Right ventricle myocardium inferior (tissue), 1 donor: ENCODE data around the gene DPP10. TPM values are rescaled to one million over a fixed set of nuclear protein-coding genes. Genes with fewer than 3 reads are reported as not detected.
"Not testable (repeated sequence)": the region's sequence is repeated elsewhere in the genome, so short reads cannot be mapped to it uniquely, and the experiment has no call there.

Experiments used
- ATAC-seq: fragments of 200-7000 bp; cut with Tn5 transposase; one replicate; pipeline ENCODE4 v1.9.1; 2020; ENCODE audit warnings: mild to moderate bottlenecking, moderate library complexity
- DNase-seq: peaks from one replicate; pipeline ENCODE4 v3.0.0; 2021; ENCODE audit errors: missing footprints
- intact Hi-C: fragments of 100-400 bp; cut with DNase I; formaldehyde crosslinking; loops from one replicate; pipeline ENCODE4 v1.11.0; 2022
- total RNA-seq: library from RNA; stranded (reverse); fragmentation: NEBNext Ultra II Directional; extraction: Animal tissue kit (Norgen Biotek cat#: 25700); gene quantifications from one replicate; pipeline ENCODE4 v1.2.1, GENCODE V29; 2021
- donor health status: DM: no; HTN: yes; CAD: no; lungs with severe emphysema.

The DPP10 gene
- total RNA-seq, 1 donor from 2014 or later = 0.05 TPM

DNA sequence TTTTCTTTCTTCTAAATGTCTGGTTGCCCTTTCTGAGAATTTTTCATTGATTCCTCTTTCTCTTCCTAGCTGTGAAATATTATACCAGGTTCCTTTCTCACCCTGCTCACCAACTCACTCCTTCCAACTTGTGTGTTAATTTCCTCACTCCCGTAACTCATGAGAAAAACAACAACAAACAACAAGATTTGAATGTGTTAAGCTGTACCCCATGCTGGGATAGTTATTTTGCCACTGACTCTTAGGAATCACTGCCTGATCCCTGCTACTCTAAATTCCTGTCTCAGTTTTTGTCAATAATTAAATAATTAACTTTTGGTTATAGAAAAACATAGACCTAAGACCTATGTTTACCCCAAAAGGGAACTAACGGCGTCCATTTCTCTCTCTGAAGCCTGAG is 242.7 kb downstream of the DPP10 start:
- intact Hi-C loops = no loop called here
- ATAC-seq (no peak), DNase-seq (no peak)

DNA sequence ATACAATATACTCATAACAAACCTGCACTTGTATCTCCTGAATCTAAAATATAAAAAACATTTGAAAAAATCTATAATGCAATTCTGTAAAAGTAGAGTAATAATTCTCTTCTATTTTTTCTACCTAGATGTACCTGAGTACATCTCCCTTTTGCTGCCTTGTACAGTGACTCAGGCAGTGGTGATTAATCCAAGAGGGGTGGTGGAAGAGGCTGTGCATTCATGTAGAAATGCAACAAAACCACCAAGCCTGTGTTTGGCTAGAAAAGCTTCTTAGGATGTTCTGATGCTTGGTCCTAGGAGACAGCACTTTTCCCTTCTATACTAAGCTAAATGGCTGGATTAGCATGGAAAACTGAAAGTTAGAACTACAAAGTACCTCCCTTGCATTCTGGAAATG is 245.8 kb downstream of the DPP10 start:
- intact Hi-C loops = no loop called here
- no peak for ATAC-seq

DNA sequence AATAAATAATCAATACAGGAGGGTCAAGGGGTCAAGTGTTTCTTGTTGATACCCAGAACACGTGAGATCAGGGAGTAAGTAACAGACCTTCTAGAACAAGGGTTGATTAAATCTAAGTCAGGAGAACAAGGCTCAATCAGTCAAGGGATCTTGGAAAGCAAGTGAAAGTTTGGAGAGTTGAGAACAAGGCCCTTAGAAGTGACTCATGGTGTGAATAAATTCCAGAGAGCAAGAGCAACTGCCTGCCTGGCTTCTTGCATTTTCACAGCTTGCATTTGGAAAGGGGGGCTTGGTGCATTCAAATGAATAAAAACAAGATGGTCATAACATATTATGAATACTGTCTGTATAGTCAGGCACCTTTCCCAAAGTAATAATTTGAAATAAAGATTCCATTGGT is 256.1 kb downstream of the DPP10 start:
- DNase-seq = no peak
- no peak for ATAC-seq
- intact Hi-C loops = no loop called here

More for the DNA sequence above, 245.8 kb downstream of the DPP10 start:
- no peak for DNase-seq

- DNase-seq = no peak
- ATAC-seq = no peak
- intact Hi-C loops = no loop called here
Measured at GRCh38 chr2:114699423-114699944, 257.0 kb downstream of the DPP10 start.

DNA sequence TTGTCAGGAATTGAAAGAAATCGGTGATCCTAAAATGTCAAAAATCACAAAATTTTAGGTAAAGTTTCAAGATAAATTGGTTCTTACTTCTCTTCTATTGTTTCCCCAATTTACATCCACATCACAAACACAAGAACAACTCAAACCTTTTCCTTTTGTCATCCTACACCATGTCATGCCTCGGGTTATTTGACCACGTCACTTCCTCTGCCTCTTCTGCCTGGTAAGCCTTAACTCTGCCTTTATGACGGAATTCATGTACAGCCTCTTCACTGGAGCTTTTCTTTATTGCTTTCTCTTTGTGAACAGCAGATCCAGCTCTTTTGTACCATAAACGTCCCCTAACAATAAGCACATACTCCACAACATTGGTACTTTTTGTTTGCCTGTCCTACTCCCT is 258.0 kb downstream of the DPP10 start:
- DNase-seq = no peak
- ATAC-seq = no peak
- intact Hi-C loops = no loop called here

GRCh38 chr2:114709936-114710850 is 267.8 kb downstream of the DPP10 start:
- DNase-seq (no peak), ATAC-seq (no peak)
- intact Hi-C loops = no loop called here

GRCh38 chr2:114714313-114714712 is 271.9 kb downstream of the DPP10 start:
- ATAC-seq (no peak), DNase-seq (no peak)
- intact Hi-C loops = no loop called here

GRCh38 chr2:114717049-114717448 is 274.6 kb downstream of the DPP10 start:
- ATAC-seq (no peak), DNase-seq (no peak)
- intact Hi-C loops = no loop called here

DNA sequence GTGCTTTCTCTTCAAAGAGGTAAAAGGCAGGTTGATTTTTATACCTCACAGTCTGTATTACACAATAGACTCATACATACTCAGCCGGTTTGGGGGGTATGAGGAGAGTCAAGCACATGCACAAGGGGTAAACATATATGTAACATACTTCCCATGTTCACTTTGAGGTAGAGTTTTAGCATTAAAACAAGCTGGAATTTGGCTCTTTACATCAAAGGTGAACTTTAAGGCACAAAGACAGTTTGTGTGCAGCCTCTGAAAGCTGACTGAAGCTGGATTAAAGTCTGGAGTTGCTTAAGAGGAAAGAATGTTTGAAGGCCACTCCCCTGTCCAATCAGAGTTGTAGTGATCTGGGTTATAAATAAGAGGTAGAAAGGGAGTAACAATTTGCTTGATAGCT is 282.0 kb downstream of the DPP10 start:
- intact Hi-C loops = no loop called here
- DNase-seq (no peak), ATAC-seq (no peak)

DNA sequence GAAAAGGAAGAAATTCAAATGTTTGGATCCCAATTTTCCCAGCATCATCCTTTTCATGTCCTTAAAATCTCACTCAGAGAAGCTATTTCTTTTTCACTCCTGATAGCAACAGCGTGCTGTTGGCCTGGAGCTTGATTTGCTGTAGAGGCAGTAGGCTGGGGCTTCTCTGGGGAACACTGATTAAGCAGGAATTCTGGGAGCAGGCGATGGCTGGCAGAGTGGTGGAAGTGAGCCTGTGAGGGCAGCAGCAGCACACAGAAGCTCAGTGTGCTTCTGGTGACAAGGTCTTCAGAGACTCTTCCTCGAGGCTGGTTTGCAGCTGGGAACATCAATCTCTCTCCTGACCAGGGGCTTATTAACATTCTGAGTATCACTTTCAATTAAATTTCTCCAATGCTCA is 284.6 kb downstream of the DPP10 start:
- intact Hi-C loops = loop anchor here (5.0 kb wide), 1 partner anchor 355 kb away; no protein-coding TSS in a partner anchor
- DNase-seq = peak; percentile 55
- ATAC-seq = peak; percentile 46

DNA sequence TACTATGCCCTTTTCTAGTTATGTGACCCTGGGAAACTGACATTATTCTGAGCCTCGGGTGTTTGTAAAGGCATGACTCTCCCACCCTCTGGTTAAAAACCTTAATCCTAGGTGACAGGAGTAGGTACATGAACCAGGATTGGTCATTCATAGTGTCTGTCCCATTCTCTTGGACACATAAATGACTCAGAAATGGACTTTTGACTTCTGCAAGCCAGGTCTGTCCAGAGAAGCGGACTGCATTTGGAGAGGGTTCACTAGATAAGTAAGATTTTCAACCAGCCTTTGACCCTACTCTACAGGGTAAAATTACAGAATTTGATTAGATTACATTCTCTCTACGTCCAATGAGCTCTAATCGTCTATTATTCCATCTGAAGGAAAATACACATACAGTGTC is 285.9 kb downstream of the DPP10 start:
- ATAC-seq (no peak), DNase-seq (no peak)
- intact Hi-C loops = loop anchor here (5.0 kb wide), 1 partner anchor 354 kb away; no protein-coding TSS in a partner anchor

DNA sequence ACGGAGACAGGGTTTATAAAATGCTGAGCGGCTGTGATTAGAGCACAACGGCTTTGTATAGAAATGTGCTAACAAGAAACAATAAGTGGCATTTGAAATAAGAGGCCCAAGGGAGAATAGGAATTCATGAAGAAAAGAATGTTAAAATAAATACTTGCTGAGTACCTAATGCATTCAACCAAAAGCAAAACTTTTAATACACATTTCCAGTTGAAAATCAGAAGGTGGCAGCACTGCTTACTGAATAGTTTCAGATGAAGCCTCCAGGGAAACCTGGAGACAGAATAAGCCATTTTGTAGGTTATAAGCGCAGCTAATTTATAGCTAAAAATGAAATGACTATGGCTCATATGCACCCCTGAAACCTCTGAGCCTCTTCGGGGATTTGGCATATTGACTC is 286.6 kb downstream of the DPP10 start:
- DNase-seq = no peak
- intact Hi-C loops = loop anchor here (5.0 kb wide), 1 partner anchor 353 kb away; no protein-coding TSS in a partner anchor
- no peak for ATAC-seq

GRCh38 chr2:114735126-114735525 is 292.7 kb downstream of the DPP10 start:
- no peak for DNase-seq
- intact Hi-C loops = no loop called here
- no peak for ATAC-seq

- DNase-seq (no peak), ATAC-seq (no peak)
- intact Hi-C loops = no loop called here
Measured at GRCh38 chr2:114742245-114742644, 299.8 kb downstream of the DPP10 start.

GRCh38 chr2:114745700-114746099 is 303.3 kb downstream of the DPP10 start:
- intact Hi-C loops = no loop called here
- ATAC-seq (no peak), DNase-seq (no peak)

GRCh38 chr2:114748175-114748574 is 305.7 kb downstream of the DPP10 start:
- ATAC-seq, intact Hi-C loops, DNase-seq: not testable (repeated sequence)

- no peak for DNase-seq
- no peak for ATAC-seq
- intact Hi-C loops = no loop called here
Measured at GRCh38 chr2:114752425-114752824, 310.0 kb downstream of the DPP10 start.

DNA sequence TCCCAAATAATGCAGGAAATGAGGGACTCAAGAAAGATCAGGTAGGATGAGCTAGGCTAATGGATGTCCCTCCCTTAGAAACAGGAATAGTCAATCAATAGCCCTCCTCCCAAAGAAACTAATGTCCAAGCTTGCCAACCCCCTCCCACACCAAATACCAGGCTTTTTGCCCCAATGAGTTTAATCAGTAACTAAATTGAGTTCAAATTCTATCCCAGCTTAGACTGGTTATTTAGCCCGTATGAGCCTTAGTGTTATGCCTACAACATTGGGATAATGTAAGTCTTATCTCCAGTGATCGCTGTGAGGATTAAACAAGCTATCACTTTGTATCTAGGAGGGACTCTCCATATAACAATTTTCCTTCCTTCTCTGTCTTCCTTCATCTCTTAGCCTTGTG is 310.7 kb downstream of the DPP10 start:
- DNase-seq = no peak

DNA sequence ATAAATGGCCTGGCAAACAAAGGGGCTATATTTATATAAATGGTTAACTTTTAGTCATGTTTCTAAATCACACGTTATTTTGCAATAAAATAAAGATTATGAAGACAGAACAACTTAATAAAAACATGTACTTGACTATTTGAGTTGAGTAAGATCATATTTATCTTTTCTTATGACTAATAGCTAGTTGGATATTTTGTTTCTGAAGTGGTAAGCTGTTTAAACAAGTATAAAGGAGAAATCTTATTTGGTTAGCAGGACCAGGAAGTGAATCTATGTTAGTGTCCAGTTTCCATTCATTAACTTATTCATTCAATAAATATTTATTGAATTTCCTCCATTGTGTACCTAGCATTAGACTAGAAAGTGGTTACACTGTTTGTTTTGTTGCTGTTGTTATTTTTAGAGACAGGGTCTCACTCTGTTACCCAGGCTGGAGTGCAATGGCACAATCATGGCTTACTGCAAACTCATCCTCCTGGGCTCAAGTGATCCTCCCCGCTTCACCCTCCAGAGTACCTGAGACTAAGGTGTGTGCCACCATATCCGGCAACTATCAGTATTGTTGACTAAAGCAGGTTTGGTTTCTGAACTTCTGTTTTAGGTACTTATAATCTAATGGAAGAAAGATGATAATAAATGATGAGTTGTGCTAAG is 312.6 kb downstream of the DPP10 start:
- ATAC-seq (no peak), DNase-seq (no peak)
- intact Hi-C loops = no loop called here

More for the DNA sequence above, 310.7 kb downstream of the DPP10 start:
- intact Hi-C loops = no loop called here
- no peak for ATAC-seq

GRCh38 chr2:114762376-114762775 is 319.9 kb downstream of the DPP10 start:
- ATAC-seq (peak; percentile 28), DNase-seq (no peak)
- intact Hi-C loops = no loop called here
